ENCODE measurements around the gene C5orf52. TPM values are rescaled to one million over a fixed set of nuclear protein-coding genes. Genes with fewer than 3 reads are reported as not detected.
"Not testable (repeated sequence)": the region's sequence is repeated elsewhere in the genome, so short reads cannot be mapped to it uniquely, and the experiment has no call there.

The C5orf52 gene
- total RNA-seq, 1 donor from 2014 or later: not detected

DNA sequence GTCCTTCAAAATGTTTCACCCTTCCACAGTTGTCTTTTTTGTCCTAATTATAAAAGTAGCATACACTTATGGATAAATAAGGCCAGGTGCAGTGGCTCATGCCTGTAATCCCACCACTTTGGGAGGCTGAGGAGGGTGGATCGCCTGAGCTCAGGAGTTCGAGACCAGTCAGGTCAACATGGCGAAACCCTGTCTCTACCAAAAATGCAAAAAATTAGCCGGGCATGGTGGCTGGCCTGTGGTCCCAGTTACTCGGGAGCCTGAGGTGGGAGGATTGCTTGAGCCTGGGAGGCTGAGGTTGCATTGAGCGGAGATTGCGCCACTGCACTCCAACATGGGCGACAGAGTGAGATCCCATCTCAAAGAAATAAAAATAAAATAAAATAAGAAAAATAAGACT is 1.6 kb downstream of the C5orf52 start:
- Mint-ChIP-seq H3K4me1 (ENCODE audit: unreplicated experiment) (peaks cover 11% of the 10 kb centered on the region), H3K36me3 (ENCODE audit: low read depth, unreplicated experiment) (no peaks in the 10 kb centered on the region), H3K27ac (ENCODE audit: unreplicated experiment) (no peak overlapping the region), H3K27me3 (ENCODE audit: unreplicated experiment) (peaks cover 15% of the 10 kb centered on the region), H3K9me3 (ENCODE audit: unreplicated experiment) (no peaks in the 10 kb centered on the region), H3K4me3 (ENCODE audit: unreplicated experiment) (no peak overlapping the region)
- DNase-seq (ENCODE audit: low spot score): no peak
- TF ChIP-seq, protein P1, sequence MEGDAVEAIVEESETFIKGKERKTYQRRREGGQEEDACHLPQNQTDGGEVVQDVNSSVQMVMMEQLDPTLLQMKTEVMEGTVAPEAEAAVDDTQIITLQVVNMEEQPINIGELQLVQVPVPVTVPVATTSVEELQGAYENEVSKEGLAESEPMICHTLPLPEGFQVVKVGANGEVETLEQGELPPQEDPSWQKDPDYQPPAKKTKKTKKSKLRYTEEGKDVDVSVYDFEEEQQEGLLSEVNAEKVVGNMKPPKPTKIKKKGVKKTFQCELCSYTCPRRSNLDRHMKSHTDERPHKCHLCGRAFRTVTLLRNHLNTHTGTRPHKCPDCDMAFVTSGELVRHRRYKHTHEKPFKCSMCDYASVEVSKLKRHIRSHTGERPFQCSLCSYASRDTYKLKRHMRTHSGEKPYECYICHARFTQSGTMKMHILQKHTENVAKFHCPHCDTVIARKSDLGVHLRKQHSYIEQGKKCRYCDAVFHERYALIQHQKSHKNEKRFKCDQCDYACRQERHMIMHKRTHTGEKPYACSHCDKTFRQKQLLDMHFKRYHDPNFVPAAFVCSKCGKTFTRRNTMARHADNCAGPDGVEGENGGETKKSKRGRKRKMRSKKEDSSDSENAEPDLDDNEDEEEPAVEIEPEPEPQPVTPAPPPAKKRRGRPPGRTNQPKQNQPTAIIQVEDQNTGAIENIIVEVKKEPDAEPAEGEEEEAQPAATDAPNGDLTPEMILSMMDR (IDR thresholded peaks at IDR 0.05; ENCODE audit: unreplicated experiment): no peak

DNA sequence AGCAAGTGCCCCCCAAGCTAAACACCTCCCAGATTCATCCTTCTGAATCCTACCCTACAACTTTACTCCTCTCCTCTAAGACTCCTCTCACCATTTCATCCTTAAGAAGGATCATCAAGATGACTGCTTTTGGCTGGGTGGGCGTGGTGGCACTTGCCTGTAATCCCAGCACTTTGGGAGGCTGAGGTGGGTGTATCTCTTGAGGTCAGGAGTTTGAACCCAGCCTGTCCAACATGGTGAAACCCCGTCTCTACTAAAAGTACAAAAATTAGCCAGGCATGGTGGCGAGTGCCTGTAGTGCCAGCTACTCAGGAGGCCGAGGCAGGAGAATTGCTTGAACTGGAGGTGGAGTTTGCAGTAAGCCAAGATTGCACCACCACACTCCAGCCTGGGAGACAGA is 3.0 kb downstream of the C5orf52 start:
- not testable (repeated sequence) for H3K4me3 Mint-ChIP-seq (ENCODE audit: unreplicated experiment); H3K27ac Mint-ChIP-seq (ENCODE audit: unreplicated experiment); DNase-seq (ENCODE audit: low spot score); H3K36me3 Mint-ChIP-seq (ENCODE audit: low read depth, unreplicated experiment); H3K9me3 Mint-ChIP-seq (ENCODE audit: unreplicated experiment)
- Mint-ChIP-seq H3K27me3 (ENCODE audit: unreplicated experiment) (peaks cover 12% of the 10 kb centered on the region), H3K4me1 (ENCODE audit: unreplicated experiment) (peaks cover 11% of the 10 kb centered on the region)

DNA sequence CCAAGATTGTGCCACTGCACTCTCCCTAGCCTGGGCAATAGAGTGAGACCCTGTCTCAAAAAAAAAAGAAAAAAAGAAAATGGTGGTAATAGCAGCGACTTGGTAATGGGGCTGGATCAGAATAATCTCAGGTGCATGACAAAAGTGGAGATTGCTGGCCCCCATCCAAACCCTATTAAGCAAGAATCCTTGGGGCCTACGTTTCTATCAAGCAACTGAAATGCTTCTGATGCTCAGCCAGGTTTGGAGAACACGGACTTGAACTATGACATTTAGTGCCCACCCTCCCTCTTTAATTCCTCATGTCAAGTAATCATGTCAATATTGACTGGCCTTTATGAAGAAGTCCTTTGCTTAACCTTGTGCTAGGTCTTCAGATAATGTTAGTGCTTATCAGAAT is 6.6 kb downstream of the C5orf52 start:
- H3K36me3 Mint-ChIP-seq (ENCODE audit: low read depth, unreplicated experiment): no peaks in the 10 kb centered on the region
- no peaks in the 10 kb centered on the region for H3K27me3 Mint-ChIP-seq (ENCODE audit: unreplicated experiment)
- no peak overlapping the region for H3K4me3 Mint-ChIP-seq (ENCODE audit: unreplicated experiment)
- DNase-seq (ENCODE audit: low spot score): no peak
- TF ChIP-seq, protein P1 (IDR thresholded peaks at IDR 0.05; ENCODE audit: unreplicated experiment): no peak
- H3K27ac Mint-ChIP-seq (ENCODE audit: unreplicated experiment): no peak overlapping the region
- no peaks in the 10 kb centered on the region for H3K4me1 Mint-ChIP-seq (ENCODE audit: unreplicated experiment)
- no peaks in the 10 kb centered on the region for H3K9me3 Mint-ChIP-seq (ENCODE audit: unreplicated experiment)

DNA sequence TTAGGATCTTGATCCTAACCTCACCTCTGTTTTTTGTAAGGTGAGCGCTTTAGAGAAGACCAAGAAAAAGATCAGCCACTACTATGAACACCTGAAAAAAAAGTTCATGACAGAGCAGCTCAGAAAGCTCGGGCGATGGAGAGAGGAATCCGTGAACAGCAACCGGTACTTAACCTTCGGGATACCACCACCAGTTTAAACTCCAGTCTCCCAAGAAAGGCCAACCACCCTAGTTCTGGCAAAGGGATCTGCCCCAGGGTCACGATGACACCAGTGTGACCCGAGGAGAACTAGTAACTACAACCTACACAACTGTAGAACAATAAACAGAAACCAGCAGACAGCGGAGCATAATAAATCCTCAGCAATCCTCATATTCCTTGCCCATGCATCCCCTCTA is 8.5 kb downstream of the C5orf52 start:
- TF ChIP-seq, protein P1 (IDR thresholded peaks at IDR 0.05; ENCODE audit: unreplicated experiment): no peak
- Mint-ChIP-seq H3K27ac (ENCODE audit: unreplicated experiment) (no peak overlapping the region), H3K4me1 (ENCODE audit: unreplicated experiment) (no peaks in the 10 kb centered on the region), H3K27me3 (ENCODE audit: unreplicated experiment) (no peaks in the 10 kb centered on the region), H3K9me3 (ENCODE audit: unreplicated experiment) (no peaks in the 10 kb centered on the region), H3K36me3 (ENCODE audit: low read depth, unreplicated experiment) (no peaks in the 10 kb centered on the region), H3K4me3 (ENCODE audit: unreplicated experiment) (no peak overlapping the region)
- no peak for DNase-seq (ENCODE audit: low spot score)

DNA sequence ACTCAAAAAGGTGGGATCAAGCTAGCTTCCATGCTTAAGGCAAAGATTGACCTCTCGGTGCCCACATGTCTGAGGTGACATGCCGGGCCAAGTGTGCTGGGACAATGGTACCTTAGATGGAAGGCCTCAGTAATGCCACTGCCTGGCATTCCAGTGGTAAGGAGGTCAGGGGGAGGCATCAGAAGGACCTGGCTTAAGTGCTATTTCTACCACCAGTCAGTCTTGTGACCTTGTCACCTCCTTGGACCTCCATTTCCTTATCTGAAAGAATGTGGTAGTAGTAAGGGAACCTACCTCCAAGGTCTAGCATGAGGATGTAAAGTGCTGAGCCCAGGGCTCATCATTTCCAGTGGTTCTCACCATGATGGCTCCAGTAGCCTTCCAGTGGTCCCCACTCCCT is 8.9 kb downstream of the C5orf52 start:
- Mint-ChIP-seq H3K27ac (ENCODE audit: unreplicated experiment) (no peak overlapping the region), H3K36me3 (ENCODE audit: low read depth, unreplicated experiment) (no peaks in the 10 kb centered on the region), H3K4me1 (ENCODE audit: unreplicated experiment) (no peaks in the 10 kb centered on the region), H3K4me3 (ENCODE audit: unreplicated experiment) (no peak overlapping the region), H3K27me3 (ENCODE audit: unreplicated experiment) (no peaks in the 10 kb centered on the region), H3K9me3 (ENCODE audit: unreplicated experiment) (no peaks in the 10 kb centered on the region)
- DNase-seq (ENCODE audit: low spot score): no peak
- TF ChIP-seq, protein P1 (IDR thresholded peaks at IDR 0.05; ENCODE audit: unreplicated experiment): no peak

DNA sequence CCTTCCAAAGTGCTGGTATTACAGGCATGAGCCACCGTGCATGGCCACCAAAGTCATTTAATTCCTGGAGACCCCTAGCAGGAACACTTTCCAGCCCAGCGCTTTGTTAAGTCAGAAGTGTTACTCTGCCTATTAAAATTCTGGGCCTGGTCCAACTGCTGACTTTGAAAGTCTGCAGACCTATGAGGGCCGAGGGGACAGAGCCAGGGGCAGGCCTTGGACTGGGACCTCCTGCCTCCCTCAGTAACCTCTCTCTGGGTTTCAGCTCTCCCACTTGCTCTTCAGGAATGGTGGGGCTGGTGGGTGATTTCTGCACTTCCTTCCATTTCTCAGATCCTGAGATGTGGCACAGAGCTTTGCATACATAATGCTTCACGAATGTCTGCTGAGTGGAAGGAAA is 9.7 kb downstream of the C5orf52 start:
- Mint-ChIP-seq H3K27ac (ENCODE audit: unreplicated experiment) (no peak overlapping the region), H3K27me3 (ENCODE audit: unreplicated experiment) (no peaks in the 10 kb centered on the region), H3K4me3 (ENCODE audit: unreplicated experiment) (no peak overlapping the region), H3K36me3 (ENCODE audit: low read depth, unreplicated experiment) (no peaks in the 10 kb centered on the region), H3K9me3 (ENCODE audit: unreplicated experiment) (no peaks in the 10 kb centered on the region), H3K4me1 (ENCODE audit: unreplicated experiment) (no peaks in the 10 kb centered on the region)
- TF ChIP-seq, protein P1 (IDR thresholded peaks at IDR 0.05; ENCODE audit: unreplicated experiment): no peak
- DNase-seq (ENCODE audit: low spot score): no peak
